GM21390 (cell line): ENCODE results near the gene CAMK1D.

Source experiments
- ATAC-seq: cut with Tn5 transposase; IDR thresholded peaks from one replicate; pipeline ENCODE4 v1.9.1; 2021; ENCODE audit not compliant: unreplicated experiment

The CAMK1D gene

GRCh38 chr10:12459762-12460161, 110.4 kb downstream of the CAMK1D start:
- ATAC-seq = no peak

GRCh38 chr10:12463459-12463838, 114.1 kb downstream of the CAMK1D start:
- ATAC-seq = no peak

- no peak for ATAC-seq
Observed at GRCh38 chr10:12465385-12466136, 116.2 kb downstream of the CAMK1D start.

GRCh38 chr10:12466704-12467305, 117.5 kb downstream of the CAMK1D start:
- ATAC-seq = no peak

- no peak for ATAC-seq
Observed at GRCh38 chr10:12469345-12469744, 120.0 kb downstream of the CAMK1D start.

- ATAC-seq = no peak
Observed at GRCh38 chr10:12470719-12471118, 121.4 kb downstream of the CAMK1D start.

- no peak for ATAC-seq
Observed at GRCh38 chr10:12471135-12471534, 121.8 kb downstream of the CAMK1D start.

- ATAC-seq = no peak
Observed at GRCh38 chr10:12473491-12473890, 124.1 kb downstream of the CAMK1D start.

- ATAC-seq = no peak
Observed at GRCh38 chr10:12474727-12475412, 125.5 kb downstream of the CAMK1D start.

GRCh38 chr10:12476656-12477055, 127.3 kb downstream of the CAMK1D start:
- ATAC-seq = no peak

- ATAC-seq = no peak
Observed at GRCh38 chr10:12479437-12479844, 130.1 kb downstream of the CAMK1D start.

GRCh38 chr10:12479924-12480323, 130.6 kb downstream of the CAMK1D start:
- no peak for ATAC-seq

- ATAC-seq = no peak
Observed at GRCh38 chr10:12480440-12480839, 131.1 kb downstream of the CAMK1D start.

GRCh38 chr10:12481924-12482323, 132.6 kb downstream of the CAMK1D start:
- no peak for ATAC-seq

GRCh38 chr10:12482587-12482986, 133.2 kb downstream of the CAMK1D start:
- no peak for ATAC-seq

GRCh38 chr10:12484002-12484918, 134.9 kb downstream of the CAMK1D start:
- ATAC-seq = peak; percentile 19

- ATAC-seq = peak; percentile 73
Observed at GRCh38 chr10:12484941-12485805, 135.8 kb downstream of the CAMK1D start.

GRCh38 chr10:12487366-12487765, 138.0 kb downstream of the CAMK1D start:
- ATAC-seq = no peak

- no peak for ATAC-seq
Observed at GRCh38 chr10:12488626-12489025, 139.3 kb downstream of the CAMK1D start.

- no peak for ATAC-seq
Observed at GRCh38 chr10:12489357-12489756, 140.0 kb downstream of the CAMK1D start.
